ENCODE measurements around the gene GALNT2. TPM values are rescaled to one million over a fixed set of nuclear protein-coding genes. Genes with fewer than 3 reads are reported as not detected.

Gene GALNT2
- total and polyA plus RNA-seq, 3 donors from 2014 or later: 63.0 to 135 (median 114) TPM

- 88 to 92% methylated on average over 7 of the region's 7 CpGs for WGBS, 2 donors
These were observed 22.3 kb upstream of the GALNT2 start for GRCh38 chr1:230044729-230045128.

GRCh38 chr1:230047114-230047865, 19.7 kb upstream of the GALNT2 start:
- Histone ChIP-seq H3K36me3 (ENCODE audit: low read depth, missing control alignments) (no peaks in the 10 kb centered on the region), H3K4me3 (no peak overlapping the region), H3K27me3 (no peaks in the 10 kb centered on the region), H3K27ac (no peak overlapping the region), H3K4me1 (no peaks in the 10 kb centered on the region), H3K9me3 (no peaks in the 10 kb centered on the region)
- intact Hi-C loops (cut with DNase I; ENCODE audit: low total_unique reads): no loop called here
- WGBS, 2 donors: 73 to 74% methylated on average over 10 of the region's 10 CpGs
- TF ChIP-seq POLR2A (IDR thresholded peaks at IDR 0.05) (no peak), CTCF (IDR thresholded peaks at IDR 0.05) (no peak)
- DNase-seq: no peak

More at GRCh38 chr1:230044729-230045128, 22.3 kb upstream of the GALNT2 start:
- intact Hi-C loops (cut with DNase I; ENCODE audit: low total_unique reads): no loop called here
- no peaks in the 10 kb centered on the region for H3K36me3 ChIP-seq (ENCODE audit: low read depth, missing control alignments)
- TF ChIP-seq POLR2A (IDR thresholded peaks at IDR 0.05) (no peak), CTCF (IDR thresholded peaks at IDR 0.05) (no peak)
- no peak for DNase-seq
- H3K4me3 ChIP-seq: no peak overlapping the region
- H3K4me1 ChIP-seq: no peaks in the 10 kb centered on the region
- no peaks in the 10 kb centered on the region for H3K27me3 ChIP-seq
- H3K27ac ChIP-seq: no peak overlapping the region
- no peaks in the 10 kb centered on the region for H3K9me3 ChIP-seq

- H3K27ac ChIP-seq: no peak overlapping the region
- intact Hi-C loops (cut with DNase I; ENCODE audit: low total_unique reads): no loop called here
- no peaks in the 10 kb centered on the region for H3K4me1 ChIP-seq
- no peak for DNase-seq
- H3K27me3 ChIP-seq: no peaks in the 10 kb centered on the region
- WGBS, 2 donors: 89 to 96% methylated on average over 2 of the region's 2 CpGs
- H3K36me3 ChIP-seq (ENCODE audit: low read depth, missing control alignments): no peaks in the 10 kb centered on the region
- no peak overlapping the region for H3K4me3 ChIP-seq
- H3K9me3 ChIP-seq: no peaks in the 10 kb centered on the region
- TF ChIP-seq POLR2A (IDR thresholded peaks at IDR 0.05) (no peak), CTCF (IDR thresholded peaks at IDR 0.05) (no peak)
These were observed 18.7 kb upstream of the GALNT2 start for GRCh38 chr1:230048322-230048721.

- no peaks in the 10 kb centered on the region for H3K9me3 ChIP-seq
- intact Hi-C loops (cut with DNase I; ENCODE audit: low total_unique reads): no loop called here
- no peaks in the 10 kb centered on the region for H3K36me3 ChIP-seq (ENCODE audit: low read depth, missing control alignments)
- no peaks in the 10 kb centered on the region for H3K27me3 ChIP-seq
- no peak overlapping the region for H3K27ac ChIP-seq
- no peak for TF ChIP-seq POLR2A (IDR thresholded peaks at IDR 0.05)
- TF ChIP-seq CTCF (IDR thresholded peaks at IDR 0.05): no peak
- no peak for DNase-seq
- H3K4me1 ChIP-seq: no peaks in the 10 kb centered on the region
- H3K4me3 ChIP-seq: no peak overlapping the region
- 96 to 100% methylated on average over 1 of the region's 1 CpG for WGBS, 2 donors
These were observed 18.1 kb upstream of the GALNT2 start for GRCh38 chr1:230048922-230049321.

- no peak overlapping the region for H3K4me3 ChIP-seq
- no peaks in the 10 kb centered on the region for H3K9me3 ChIP-seq
- TF ChIP-seq CTCF (IDR thresholded peaks at IDR 0.05) (no peak), POLR2A (IDR thresholded peaks at IDR 0.05) (no peak)
- intact Hi-C loops (cut with DNase I; ENCODE audit: low total_unique reads): no loop called here
- H3K27me3 ChIP-seq: no peaks in the 10 kb centered on the region
- H3K4me1 ChIP-seq: no peaks in the 10 kb centered on the region
- no peak for DNase-seq
- WGBS, 2 donors: 80 to 81% methylated on average over 2 of the region's 2 CpGs
- no peaks in the 10 kb centered on the region for H3K36me3 ChIP-seq (ENCODE audit: low read depth, missing control alignments)
- H3K27ac ChIP-seq: no peak overlapping the region
These were observed 17.3 kb upstream of the GALNT2 start for GRCh38 chr1:230049731-230050130.
